ENCODE data around the gene DCTD. TPM values are rescaled to one million over a fixed set of nuclear protein-coding genes. Genes with fewer than 3 reads are reported as not detected.
A peak's percentile ranks its signal among the peaks of the same experiment; 100 is the strongest.
"Not testable (repeated sequence)": the region's sequence is repeated elsewhere in the genome, so short reads cannot be mapped to it uniquely, and the experiment has no call there.

Gene DCTD
- total RNA-seq, 2 donors from 2014 or later = 49.8 to 63.8 TPM

- ATAC-seq (no peak), DNase-seq (no peak)
- intact Hi-C loops (cut with DNase I) = loop anchor here in 1 of 2 donors (10.0 kb wide), 2 partner anchors 1349 to 1779 kb away; no protein-coding TSS in a partner anchor
These were observed 6.7 kb upstream of the DCTD start for GRCh38 chr4:182923796-182924340.

GRCh38 chr4:182923366-182923765, 6.2 kb upstream of the DCTD start:
- intact Hi-C loops (cut with DNase I) = loop anchor here in 1 of 2 donors (10.0 kb wide), 2 partner anchors 1349 to 1779 kb away; no protein-coding TSS in a partner anchor
- DNase-seq (no peak), ATAC-seq (no peak)

DNA sequence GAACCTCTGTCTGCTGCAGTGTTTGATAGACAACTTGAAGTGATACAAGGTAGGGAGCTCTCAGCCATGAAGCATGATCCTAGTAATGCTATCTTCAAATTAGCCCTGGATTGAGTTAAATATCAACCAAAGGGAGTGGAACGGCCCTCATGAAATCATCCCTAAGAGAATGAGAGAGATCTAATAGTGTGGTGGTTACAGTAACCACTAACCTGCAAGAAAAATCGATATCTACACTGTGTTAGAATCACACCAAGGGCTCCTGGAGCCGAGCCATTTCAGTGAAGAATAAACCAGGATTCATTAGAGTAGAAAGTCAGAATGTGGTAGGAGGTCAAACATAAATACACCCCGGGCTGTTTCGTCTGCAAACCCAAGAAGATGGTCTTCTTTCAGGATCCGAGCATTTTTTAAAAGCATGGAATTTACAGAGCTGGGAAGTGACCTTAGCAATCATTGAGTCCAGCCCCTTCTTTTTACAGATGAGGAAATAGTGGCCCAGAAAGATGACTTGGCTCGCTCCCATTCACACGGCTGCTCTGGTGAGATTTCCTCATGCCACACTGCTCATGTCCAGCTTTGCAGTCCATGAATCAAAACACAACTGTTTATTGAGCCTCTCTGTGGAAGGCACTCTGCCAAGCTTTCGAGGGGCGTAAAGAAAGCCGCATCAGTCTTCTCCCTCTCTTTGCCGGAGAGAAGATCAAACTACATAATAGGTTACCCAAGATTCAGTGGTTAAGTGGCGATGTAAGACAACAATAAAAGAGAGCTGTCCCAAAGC, 5.5 kb upstream of the DCTD start:
- intact Hi-C loops (cut with DNase I) = loop anchor here in 1 of 2 donors (10.0 kb wide), 2 partner anchors 1348 to 1778 kb away; no protein-coding TSS in a partner anchor

DNA sequence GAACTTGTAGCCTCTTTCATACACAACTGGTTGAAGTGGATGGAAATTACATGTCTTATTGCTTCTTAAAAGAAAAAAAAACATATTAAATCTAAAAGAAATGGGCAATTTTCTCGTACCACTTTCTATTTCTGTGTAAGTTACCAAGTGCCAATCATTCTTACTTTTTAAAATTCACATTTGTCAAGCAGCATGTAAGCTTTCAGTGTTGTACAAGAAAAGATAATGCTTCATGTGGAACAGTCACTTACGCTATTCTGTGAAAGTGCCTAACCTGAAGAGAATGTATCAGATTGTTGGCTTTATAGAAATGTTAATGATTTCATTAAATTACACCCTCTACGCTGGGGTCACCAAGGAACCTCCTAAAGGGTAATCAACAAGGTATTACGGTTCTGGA, 4.4 kb upstream of the DCTD start:
- ATAC-seq (no peak), DNase-seq (no peak)
- intact Hi-C loops (cut with DNase I) = loop anchor here in 1 of 2 donors (10.0 kb wide), 2 partner anchors 1347 to 1777 kb away; no protein-coding TSS in a partner anchor

More for the DNA sequence above, 5.5 kb upstream of the DCTD start:
- no peak for DNase-seq
- no peak for ATAC-seq

DNA sequence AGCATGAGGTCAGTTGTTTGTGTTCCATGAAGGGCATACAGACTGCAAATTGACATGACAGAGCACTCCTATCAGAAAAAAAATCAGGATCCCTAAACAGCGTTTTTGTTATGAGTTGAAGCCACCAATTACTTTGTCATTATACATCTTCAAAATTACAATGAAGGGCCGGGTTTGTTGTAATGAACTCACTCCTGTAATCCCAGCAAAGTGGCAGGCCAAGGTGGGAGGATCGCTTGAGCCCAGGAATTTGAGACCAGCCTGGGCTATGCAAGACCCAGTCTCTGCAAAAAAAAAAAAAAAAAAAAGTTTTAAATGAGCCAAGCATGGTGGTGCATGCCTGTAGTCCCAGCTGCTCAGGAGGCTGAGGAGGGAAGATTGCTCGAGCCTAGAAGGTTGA, 3.5 kb upstream of the DCTD start:
- intact Hi-C loops (cut with DNase I) = loop anchor here in 1 of 2 donors (10.0 kb wide), 2 partner anchors 1346 to 1776 kb away; no protein-coding TSS in a partner anchor
- no peak for ATAC-seq
- no peak for DNase-seq

DNA sequence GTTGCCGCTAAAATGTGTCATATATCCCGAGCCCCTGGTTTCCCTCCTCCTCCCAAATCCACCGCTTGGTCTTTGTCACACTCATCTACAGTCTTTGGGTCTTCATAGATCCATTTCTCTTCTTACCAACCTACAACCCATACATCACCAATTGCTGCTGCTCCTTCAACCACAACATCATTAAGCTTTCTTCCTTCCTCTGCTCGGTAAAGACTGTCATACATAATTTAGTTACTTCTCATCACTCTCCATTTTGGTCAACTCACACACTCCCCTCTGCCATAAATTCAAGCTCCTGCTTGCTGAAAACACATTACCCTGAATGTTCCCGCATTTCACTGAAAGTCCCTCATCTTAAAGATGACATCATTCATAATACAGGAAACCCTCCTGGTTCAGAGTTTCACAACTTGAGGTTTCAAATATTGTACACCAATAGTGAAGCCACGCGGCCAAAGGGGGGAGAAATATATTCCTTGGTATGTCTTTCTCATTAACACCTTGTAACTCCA, 1.7 kb upstream of the DCTD start:
- intact Hi-C loops (cut with DNase I) = no loop called here
- ATAC-seq = no peak
- no peak for DNase-seq

GRCh38 chr4:182918044-182918607, 940 bp upstream of the DCTD start:
- intact Hi-C loops (cut with DNase I) = no loop called here

GRCh38 chr4:182916483-182917181, 554 bp downstream of the DCTD start:
- intact Hi-C loops (cut with DNase I) = no loop called here
- ATAC-seq = peak; percentile 64 to 78
- DNase-seq = peak; percentile 77

More at GRCh38 chr4:182918044-182918607, 940 bp upstream of the DCTD start:
- DNase-seq (no peak), ATAC-seq (peak in 1 of 2 donors; percentile 1)

GRCh38 chr4:182914357-182914756, 2.8 kb downstream of the DCTD start:
- ATAC-seq (no peak), DNase-seq (no peak)
- intact Hi-C loops (cut with DNase I) = no loop called here

DNA sequence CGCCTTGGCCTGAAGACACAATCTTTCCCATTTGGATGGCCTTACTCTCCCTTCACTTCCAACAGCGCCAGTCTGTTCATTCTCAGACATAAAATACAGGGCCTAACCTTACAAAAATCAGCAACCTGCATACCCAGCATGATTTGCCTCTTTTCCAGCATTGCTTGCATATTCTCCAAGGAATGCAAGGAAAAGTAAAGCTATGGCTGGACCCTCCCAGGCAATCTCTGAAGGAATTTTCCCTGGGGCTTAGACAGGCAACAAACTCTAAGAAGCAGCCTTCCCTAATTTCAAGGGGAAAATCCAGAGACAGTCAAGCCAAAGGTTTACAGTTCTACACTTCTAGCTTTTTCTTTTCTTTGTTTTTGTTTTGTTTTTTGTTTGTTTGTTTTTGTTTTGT, 3.6 kb downstream of the DCTD start:
- DNase-seq = no peak
- no peak for ATAC-seq
- intact Hi-C loops (cut with DNase I) = no loop called here

DNA sequence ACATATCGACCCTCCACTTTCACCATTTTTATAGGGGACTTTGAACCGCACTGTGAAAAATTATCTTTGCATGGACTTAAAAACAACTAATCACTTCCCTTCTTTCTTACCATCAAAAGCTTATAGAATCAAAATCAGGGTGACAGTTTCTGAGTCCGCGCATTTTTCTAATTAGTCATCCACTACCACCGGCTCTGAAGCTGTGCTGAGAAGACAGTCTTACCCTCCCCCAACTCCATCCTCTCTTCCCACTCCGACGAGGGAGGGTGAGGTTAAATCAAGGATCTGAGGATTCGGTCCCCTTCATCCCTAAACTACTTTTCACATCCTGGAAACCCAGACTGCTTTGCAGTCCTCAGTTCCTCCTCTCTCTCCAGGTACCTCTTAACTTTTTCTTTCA, 4.2 kb downstream of the DCTD start:
- ATAC-seq (no peak), DNase-seq (no peak)
- intact Hi-C loops (cut with DNase I) = no loop called here

GRCh38 chr4:182908124-182908523, 9.1 kb downstream of the DCTD start:
- intact Hi-C loops (cut with DNase I) = no loop called here
- DNase-seq (no peak), ATAC-seq (no peak)

DNA sequence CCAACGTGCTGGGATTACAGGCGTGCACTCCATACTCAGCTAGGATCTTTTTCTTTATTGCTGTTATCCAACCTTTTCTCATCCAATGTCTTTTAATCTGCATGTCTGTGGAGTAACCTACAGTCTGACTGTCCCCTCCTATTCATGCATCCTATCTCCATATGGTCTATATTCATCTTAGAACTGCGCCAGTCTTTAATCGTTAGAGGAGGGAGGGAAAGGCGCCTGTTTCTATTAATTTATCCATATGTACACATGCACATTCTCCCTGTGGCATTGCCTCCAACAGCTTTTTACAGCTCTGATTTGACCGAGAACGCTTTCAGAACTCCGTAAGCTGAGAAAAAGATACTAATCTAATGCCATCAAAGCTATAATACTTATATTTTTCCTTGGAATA, 9.8 kb downstream of the DCTD start:
- intact Hi-C loops (cut with DNase I) = no loop called here
- ATAC-seq (no peak), DNase-seq (no peak)

- DNase-seq (no peak), ATAC-seq (no peak)
- intact Hi-C loops (cut with DNase I) = no loop called here
These were observed 10.4 kb downstream of the DCTD start for GRCh38 chr4:182906786-182907185.

- peak in 1 of 2 donors; percentile 53 for ATAC-seq
- intact Hi-C loops (cut with DNase I) = no loop called here
These were observed 12.1 kb downstream of the DCTD start for GRCh38 chr4:182905038-182905437.

DNA sequence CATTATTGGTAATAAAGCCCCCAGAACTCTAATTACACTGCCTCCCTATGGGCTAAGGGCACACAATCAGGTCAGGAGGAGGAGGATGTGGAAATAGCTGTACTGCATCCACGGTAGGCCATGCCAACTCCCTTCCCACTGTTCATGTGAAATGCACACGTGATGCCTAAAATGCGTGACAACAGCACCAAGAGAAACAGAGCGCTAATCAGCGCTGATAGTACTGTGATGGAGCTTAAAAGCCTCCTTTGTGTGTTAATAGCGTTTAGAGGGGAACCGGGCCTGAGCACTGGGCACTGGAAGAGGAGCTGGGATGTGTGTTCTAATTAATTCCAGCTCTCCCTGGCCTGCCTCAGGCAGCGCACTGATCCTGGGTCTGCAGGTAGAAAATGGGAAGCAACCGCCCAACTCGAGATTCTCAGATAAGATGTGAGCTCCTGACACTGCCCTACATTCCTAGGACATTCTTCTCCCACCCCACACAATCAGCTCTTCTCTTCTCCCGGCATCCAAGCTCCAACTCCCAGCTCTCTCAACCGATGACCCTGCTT, 12.9 kb downstream of the DCTD start:
- DNase-seq (no peak), ATAC-seq (no peak)
- intact Hi-C loops (cut with DNase I) = no loop called here

More at GRCh38 chr4:182905038-182905437, 12.1 kb downstream of the DCTD start:
- DNase-seq = no peak

GRCh38 chr4:182903013-182903412, 14.2 kb downstream of the DCTD start:
- intact Hi-C loops (cut with DNase I) = no loop called here
- no peak for DNase-seq
- ATAC-seq = no peak

DNA sequence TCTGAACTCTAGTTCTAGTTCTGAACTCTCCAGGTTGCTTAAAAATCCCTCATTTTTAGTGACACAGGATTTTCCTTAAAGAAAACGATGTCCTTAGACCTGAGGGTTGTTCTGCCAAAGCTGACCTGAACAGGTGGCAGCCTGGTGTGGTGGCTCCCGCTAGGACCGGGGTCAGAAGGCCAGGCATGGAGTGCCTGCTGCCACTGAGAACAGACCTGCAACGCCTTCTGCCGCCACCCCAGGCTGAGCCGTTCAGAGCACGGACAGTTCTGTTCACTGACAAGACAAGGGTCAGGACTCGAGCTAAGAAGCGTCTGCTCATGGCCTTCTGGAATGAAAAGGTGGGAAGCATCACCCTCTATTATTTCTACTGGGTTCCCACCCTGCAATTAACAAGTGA, 15.8 kb downstream of the DCTD start:
- no peak for DNase-seq
- intact Hi-C loops (cut with DNase I) = no loop called here
- ATAC-seq = no peak

DNA sequence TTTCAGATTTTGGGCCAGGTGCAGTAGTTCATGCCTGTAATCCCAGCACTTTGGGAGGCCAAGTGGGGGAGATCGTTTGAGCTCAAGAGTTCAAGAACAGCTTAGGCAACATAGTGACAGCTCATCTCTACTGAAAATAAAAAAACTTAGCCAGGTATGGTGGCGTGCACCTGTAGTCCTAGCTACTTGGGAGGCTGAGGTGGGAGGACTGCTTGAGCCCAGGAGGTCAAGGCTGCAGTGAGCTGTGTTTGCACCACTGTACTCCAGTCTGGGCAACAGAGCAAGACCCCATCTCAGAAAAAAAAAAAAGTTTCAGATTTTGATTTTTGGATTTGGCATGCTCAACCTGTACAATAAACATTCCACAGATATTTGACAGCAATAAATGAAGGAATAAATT, 17.2 kb downstream of the DCTD start:
- intact Hi-C loops (cut with DNase I) = not testable (repeated sequence)

More for the DNA sequence above, 17.2 kb downstream of the DCTD start:
- not testable (repeated sequence) for ATAC-seq, DNase-seq

Measured in left cardiac atrium (tissue), 4 donors.